ENCODE data around the gene PIEZO2. TPM values are rescaled to one million over a fixed set of nuclear protein-coding genes. Genes with fewer than 3 reads are reported as not detected.

PIEZO2 gene
- total RNA-seq, 1 donor from 2014 or later: 20.4 TPM

DNA sequence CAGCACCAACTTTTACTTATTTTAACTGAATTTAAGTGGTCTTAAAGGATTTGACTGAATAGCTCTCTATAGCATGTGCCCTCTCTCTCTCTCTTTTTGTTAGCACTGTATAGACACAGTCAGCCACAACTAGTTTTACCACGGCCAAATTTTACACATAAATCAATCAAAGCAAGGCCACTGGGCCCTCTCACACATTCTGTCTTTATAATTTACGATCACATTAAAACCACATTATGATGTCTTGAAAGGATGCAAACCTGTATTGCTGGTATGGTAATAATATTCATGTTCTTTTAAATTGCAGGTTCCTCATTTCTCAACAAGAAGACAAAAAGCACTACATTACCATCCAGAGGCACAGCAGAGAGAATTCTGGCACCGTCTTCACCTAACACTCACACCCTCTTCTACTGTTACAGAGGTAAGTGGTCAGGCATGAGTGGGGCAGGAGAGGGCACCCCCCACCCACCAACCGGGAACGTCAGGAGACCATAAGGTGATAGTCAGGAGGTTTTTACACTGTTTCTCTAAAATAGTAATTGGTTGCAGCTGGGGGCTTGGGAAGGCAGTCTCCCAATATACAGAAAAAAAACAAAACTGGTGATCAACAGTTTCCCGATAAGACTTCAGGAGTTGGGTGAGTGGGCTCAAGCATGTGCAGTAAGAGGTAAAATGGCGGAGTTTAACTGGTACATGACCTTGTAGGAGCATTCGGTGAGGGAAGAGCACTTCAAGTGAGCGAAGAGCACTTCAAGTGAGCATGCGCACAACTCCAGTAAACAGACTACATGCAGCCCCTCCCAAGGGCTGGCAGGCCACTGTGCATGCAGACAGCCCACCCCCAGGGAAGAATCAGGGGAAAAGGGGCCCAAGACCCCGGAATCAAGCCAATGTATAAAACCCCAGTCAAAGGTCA is 296.7 kb downstream of the PIEZO2 start:
- Histone ChIP-seq H3K4me1 (no peaks in the 10 kb centered on the region), H3K9me3 (no peaks in the 10 kb centered on the region), H3K36me3 (no peaks in the 10 kb centered on the region), H3K4me3 (no peak overlapping the region), H3K27me3 (no peaks in the 10 kb centered on the region), H3K27ac (no peak overlapping the region)
- intact Hi-C loops (cut with DNase I): no loop called here
- no peak for TF ChIP-seq CTCF (IDR thresholded peaks at IDR 0.05)
- ATAC-seq (peak; percentile 62), DNase-seq (no peak)

DNA sequence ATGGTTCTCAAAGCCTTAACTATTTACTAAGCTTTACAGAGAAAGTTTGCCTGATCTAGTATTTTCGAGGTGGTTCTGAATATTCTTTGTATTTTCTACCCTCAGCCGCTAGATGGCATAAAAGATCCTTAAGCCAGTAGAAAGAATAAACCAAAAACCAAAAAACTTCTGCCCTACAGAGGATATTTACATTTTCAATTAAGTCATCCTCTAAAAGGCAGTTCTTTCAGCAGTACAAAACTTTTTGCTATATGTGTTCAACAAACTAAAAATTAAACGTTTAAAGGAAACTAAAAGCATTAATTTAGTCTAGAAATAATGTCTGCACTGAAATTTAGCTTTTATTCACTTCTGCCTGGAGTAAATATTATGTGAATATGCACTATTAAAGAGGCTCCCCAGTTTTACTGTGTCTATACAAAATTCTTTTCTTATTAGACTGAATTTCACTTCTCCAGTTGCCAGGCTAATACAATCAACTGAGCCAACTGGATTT is 297.5 kb downstream of the PIEZO2 start:
- ATAC-seq: peak; percentile 52
- peak; percentile 70 for TF ChIP-seq CTCF (IDR thresholded peaks at IDR 0.05)
- Histone ChIP-seq H3K4me1 (no peaks in the 10 kb centered on the region), H3K27ac (no peak overlapping the region), H3K36me3 (no peaks in the 10 kb centered on the region), H3K9me3 (no peaks in the 10 kb centered on the region), H3K27me3 (no peaks in the 10 kb centered on the region), H3K4me3 (no peak overlapping the region)
- intact Hi-C loops (cut with DNase I): no loop called here
- no peak for DNase-seq

- intact Hi-C loops (cut with DNase I): no loop called here
- DNase-seq (no peak), ATAC-seq (no peak)
- H3K27ac ChIP-seq: no peak overlapping the region
- no peaks in the 10 kb centered on the region for H3K27me3 ChIP-seq
- H3K36me3 ChIP-seq: no peaks in the 10 kb centered on the region
- TF ChIP-seq CTCF (IDR thresholded peaks at IDR 0.05): no peak
- no peak overlapping the region for H3K4me3 ChIP-seq
- H3K9me3 ChIP-seq: no peaks in the 10 kb centered on the region
- no peaks in the 10 kb centered on the region for H3K4me1 ChIP-seq
Measured at GRCh38 chr18:10850840-10851239, 298.5 kb downstream of the PIEZO2 start.

DNA sequence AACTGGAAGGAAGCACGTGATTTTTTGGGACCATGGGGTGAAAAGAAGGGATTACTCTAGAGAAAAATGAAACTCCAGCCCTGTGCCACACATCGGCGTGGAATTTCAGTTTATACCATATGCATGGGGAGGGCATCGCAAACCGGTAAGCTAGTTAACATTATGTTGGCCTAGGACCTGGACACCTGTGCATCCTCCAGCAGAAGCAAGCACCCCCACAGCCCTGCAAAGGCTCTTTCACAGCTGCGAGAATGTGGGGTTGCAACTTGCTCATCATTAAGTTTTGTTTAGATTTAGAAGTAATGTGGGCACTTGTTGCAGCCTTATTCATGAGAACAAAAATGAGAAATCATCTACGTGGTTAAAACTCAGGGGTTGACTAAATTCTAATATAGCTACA is 299.2 kb downstream of the PIEZO2 start:
- ATAC-seq: no peak
- H3K4me3 ChIP-seq: no peak overlapping the region
- no peaks in the 10 kb centered on the region for H3K36me3 ChIP-seq
- no peaks in the 10 kb centered on the region for H3K4me1 ChIP-seq
- H3K27me3 ChIP-seq: no peaks in the 10 kb centered on the region
- no peak for DNase-seq
- no peak for TF ChIP-seq CTCF (IDR thresholded peaks at IDR 0.05)
- no peak overlapping the region for H3K27ac ChIP-seq
- intact Hi-C loops (cut with DNase I): no loop called here
- H3K9me3 ChIP-seq: no peaks in the 10 kb centered on the region

DNA sequence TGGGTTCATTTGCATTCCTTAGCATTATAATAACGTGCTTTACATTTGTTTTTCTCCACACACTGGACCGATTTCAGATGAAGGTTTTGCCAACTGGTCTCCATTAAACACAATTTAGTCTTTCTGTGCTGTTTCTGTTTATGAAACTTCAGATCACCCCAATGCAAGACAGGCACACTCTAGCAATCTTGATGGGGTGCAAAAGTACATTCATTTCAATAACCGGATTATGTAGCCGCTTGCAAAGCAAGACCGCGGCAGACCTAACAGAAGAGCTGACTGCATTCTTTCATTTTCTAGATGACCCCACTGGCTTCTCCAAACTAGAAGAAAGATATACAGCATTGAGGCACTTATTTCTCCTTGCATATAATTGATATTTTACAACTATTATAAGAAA is 301.5 kb downstream of the PIEZO2 start:
- Histone ChIP-seq H3K36me3 (no peaks in the 10 kb centered on the region), H3K27me3 (no peaks in the 10 kb centered on the region), H3K9me3 (no peaks in the 10 kb centered on the region), H3K4me1 (no peaks in the 10 kb centered on the region), H3K4me3 (no peak overlapping the region), H3K27ac (no peak overlapping the region)
- intact Hi-C loops (cut with DNase I): no loop called here
- ATAC-seq (no peak), DNase-seq (no peak)
- no peak for TF ChIP-seq CTCF (IDR thresholded peaks at IDR 0.05)

All from upper lobe of right lung (tissue), 1 donor.